ENCODE measurements around the gene FOXC2. TPM values are rescaled to one million over a fixed set of nuclear protein-coding genes. Genes with fewer than 3 reads are reported as not detected.

FOXC2 gene
- total and polyA plus RNA-seq, 2 of the 13 experiments (the other 11 are each of a cell fraction or from before 2014, with no cell fraction given) = not detected

DNA sequence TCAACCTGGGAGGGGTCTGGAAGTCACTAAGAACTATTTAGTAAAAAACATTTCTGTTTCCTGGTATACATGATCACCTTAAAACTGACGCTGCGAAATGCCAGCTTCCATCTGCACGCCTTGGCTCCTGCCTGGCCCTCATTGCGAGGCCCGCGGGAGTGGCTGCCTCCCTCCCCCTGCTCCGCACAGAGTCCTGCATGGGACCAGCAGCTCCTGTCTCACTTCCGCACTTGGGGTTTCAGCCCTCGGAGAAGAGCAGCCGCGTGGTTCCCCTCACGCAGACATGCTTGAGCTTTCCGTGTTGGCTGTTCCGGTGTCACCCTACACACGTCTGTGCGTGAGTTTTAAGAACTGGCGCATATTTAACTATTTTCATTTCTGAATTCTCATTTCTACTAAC lies 30.0 kb upstream of the FOXC2 start:
- ChIA-PET CTCF (ENCODE audit: low intra/inter-chr PET ratio, low total read pairs) (no interaction called here), POLR2A (no interaction called here)
- Histone ChIP-seq H3K36me3 (replicated peaks in 1 of 2; ENCODE audit: control insufficient read depth in 1 of 2, insufficient read depth in 2 of 2, low read length in 2 of 2) (peaks cover 12 to 49% of the 10 kb centered on the region in 2 experiments), H2AFZ (ENCODE audit: low read length) (no peak overlapping the region), H3K9me3 (ENCODE audit: low read length) (no peaks in the 10 kb centered on the region), H3K27ac (ENCODE audit: extremely low read length, insufficient read depth, low read length) (no peak overlapping the region), H3K4me3 (replicated peaks in 1 of 3; ENCODE audit: insufficient read depth in 1 of 3, low read depth in 2 of 3, low read length in 3 of 3) (no peak overlapping the region), H3K79me2 (ENCODE audit: insufficient read depth, low read length) (no peaks in the 10 kb centered on the region), H3K4me2 (ENCODE audit: low read depth, low read length) (no peak overlapping the region), H3K4me1 (ENCODE audit: insufficient read depth, low read length) (no peaks in the 10 kb centered on the region), H4K20me1 (ENCODE audit: insufficient read depth, low read length) (no peaks in the 10 kb centered on the region), H3K9ac (ENCODE audit: insufficient read depth, low read depth, low read length) (no peak overlapping the region), H3K27me3 (ENCODE audit: control insufficient read depth in 1 of 2, insufficient read depth in 2 of 2, low read length in 2 of 2) (no peaks in the 10 kb centered on the region)
- intact Hi-C loops (cut with micrococcal nuclease; ENCODE audit: unreplicated experiment) = no loop called here
- no TSS peak for BruUV-seq (replicated peaks)
- in situ Hi-C loops (cut with HindIII; ENCODE audit: extremely low pct_ligation_motif_present, low pct_unique_long_range_greater_than_20kb) = no loop called here
- TF ChIP-seq ZBTB38 (CRISPR knock-in tag; IDR thresholded peaks at IDR 0.05) (no peak), AGO2 (optimal IDR thresholded peaks at IDR 0.05; ENCODE audit: low read depth, low read length) (peak; percentile 22)
- ATAC-seq = no peak
- 97% methylated on average over 17 of the region's 17 CpGs for WGBS (ENCODE audit: low lambda C conversion rate)
- no peak for DNase-seq (ENCODE audit: low spot score)
- no peak for FAIRE-seq

DNA sequence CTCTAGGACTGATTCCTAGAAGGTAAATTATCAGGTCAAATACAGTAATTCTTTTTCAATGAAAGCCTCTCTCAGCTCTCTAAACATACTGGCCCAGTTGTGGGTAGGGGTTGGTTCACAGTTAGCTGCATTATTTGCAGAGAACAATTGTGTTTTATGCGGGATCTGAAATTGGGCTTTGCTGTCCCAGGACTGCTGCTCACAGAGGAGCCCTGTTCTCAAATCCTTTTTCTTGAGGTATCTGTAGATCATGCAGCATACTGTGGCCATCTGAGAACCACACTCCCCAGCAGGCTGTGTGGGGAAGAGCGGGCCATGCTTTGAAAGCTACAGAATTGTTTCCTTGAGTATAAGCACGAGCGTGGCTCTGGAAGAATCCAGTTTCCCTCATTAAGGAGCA lies 29.1 kb upstream of the FOXC2 start:
- CTCF ChIA-PET (ENCODE audit: low intra/inter-chr PET ratio, low total read pairs) = no interaction called here
- intact Hi-C loops (cut with micrococcal nuclease; ENCODE audit: unreplicated experiment) (no loop called here), in situ Hi-C loops (cut with HindIII; ENCODE audit: extremely low pct_ligation_motif_present, low pct_unique_long_range_greater_than_20kb) (no loop called here)
- POLR2A ChIA-PET = no interaction called here
- H3K27ac ChIP-seq (ENCODE audit: extremely low read length, insufficient read depth, low read length) = no peak overlapping the region
- no peak overlapping the region for H3K9ac ChIP-seq (ENCODE audit: insufficient read depth, low read depth, low read length)
- TF ChIP-seq ONECUT2 (CRISPR knock-in tag; IDR thresholded peaks at IDR 0.05) (no peak), TCF7L2 (IDR thresholded peaks at IDR 0.05; ENCODE audit: low read depth, low read length) (no peak), ZNF431 (CRISPR knock-in tag; IDR thresholded peaks at IDR 0.05; ENCODE audit: borderline replicate concordance, low read depth) (no peak), ZNF451 (CRISPR knock-in tag; IDR thresholded peaks at IDR 0.05) (no peak), ZNF879 (CRISPR knock-in tag; IDR thresholded peaks at IDR 0.05) (no peak), GABPB1 (CRISPR knock-in tag; IDR thresholded peaks at IDR 0.05) (no peak), ZNF44 (CRISPR knock-in tag; IDR thresholded peaks at IDR 0.05) (no peak), KMT2A (CRISPR knock-in tag; IDR thresholded peaks at IDR 0.05) (no peak), ZNF260 (CRISPR knock-in tag; IDR thresholded peaks at IDR 0.05; ENCODE audit: borderline replicate concordance, low read depth) (no peak)
- TF ChIP-seq, protein P1, sequence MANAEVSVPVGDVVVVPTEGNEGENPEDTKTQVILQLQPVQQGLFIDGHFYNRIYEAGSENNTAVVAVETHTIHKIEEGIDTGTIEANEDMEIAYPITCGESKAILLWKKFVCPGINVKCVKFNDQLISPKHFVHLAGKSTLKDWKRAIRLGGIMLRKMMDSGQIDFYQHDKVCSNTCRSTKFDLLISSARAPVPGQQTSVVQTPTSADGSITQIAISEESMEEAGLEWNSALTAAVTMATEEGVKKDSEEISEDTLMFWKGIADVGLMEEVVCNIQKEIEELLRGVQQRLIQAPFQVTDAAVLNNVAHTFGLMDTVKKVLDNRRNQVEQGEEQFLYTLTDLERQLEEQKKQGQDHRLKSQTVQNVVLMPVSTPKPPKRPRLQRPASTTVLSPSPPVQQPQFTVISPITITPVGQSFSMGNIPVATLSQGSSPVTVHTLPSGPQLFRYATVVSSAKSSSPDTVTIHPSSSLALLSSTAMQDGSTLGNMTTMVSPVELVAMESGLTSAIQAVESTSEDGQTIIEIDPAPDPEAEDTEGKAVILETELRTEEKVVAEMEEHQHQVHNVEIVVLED (CRISPR knock-in tag; IDR thresholded peaks at IDR 0.05; ENCODE audit: borderline replicate concordance) = no peak
- TF ChIP-seq, protein P2, sequence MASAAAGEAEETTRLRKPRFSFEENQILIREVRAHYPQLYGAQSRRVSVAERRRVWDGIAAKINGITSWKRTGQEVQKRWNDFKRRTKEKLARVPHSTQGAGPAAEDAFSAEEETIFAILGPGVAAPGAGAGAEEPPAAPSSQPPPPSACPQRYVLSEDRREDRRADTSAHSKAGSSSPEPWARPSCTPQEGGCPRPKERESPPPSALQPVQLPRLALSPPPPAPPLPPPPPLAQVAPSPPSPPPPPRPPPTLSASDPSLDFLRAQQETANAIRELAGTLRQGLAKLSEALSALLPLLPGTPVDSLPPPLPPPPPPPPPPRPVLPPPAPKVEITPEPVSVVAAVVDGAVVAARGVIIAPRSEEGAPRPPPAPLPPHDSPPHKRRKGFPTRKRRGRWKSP (CRISPR knock-in tag; IDR thresholded peaks at IDR 0.05) = no peak
- TF ChIP-seq, protein P3, sequence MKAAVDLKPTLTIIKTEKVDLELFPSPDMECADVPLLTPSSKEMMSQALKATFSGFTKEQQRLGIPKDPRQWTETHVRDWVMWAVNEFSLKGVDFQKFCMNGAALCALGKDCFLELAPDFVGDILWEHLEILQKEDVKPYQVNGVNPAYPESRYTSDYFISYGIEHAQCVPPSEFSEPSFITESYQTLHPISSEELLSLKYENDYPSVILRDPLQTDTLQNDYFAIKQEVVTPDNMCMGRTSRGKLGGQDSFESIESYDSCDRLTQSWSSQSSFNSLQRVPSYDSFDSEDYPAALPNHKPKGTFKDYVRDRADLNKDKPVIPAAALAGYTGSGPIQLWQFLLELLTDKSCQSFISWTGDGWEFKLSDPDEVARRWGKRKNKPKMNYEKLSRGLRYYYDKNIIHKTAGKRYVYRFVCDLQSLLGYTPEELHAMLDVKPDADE (CRISPR knock-in tag; IDR thresholded peaks at IDR 0.05) = no peak
- DNase-seq (ENCODE audit: low spot score) = no peak
- no peak overlapping the region for H3K4me3 ChIP-seq (replicated peaks in 1 of 3; ENCODE audit: insufficient read depth in 1 of 3, low read depth in 2 of 3, low read length in 3 of 3)
- H3K9me3 ChIP-seq (ENCODE audit: low read length) = no peaks in the 10 kb centered on the region
- H3K79me2 ChIP-seq (ENCODE audit: insufficient read depth, low read length) = no peaks in the 10 kb centered on the region
- BruUV-seq (replicated peaks) = no TSS peak
- ATAC-seq = no peak
- H3K4me1 ChIP-seq (ENCODE audit: insufficient read depth, low read length) = no peaks in the 10 kb centered on the region
- H3K4me2 ChIP-seq (ENCODE audit: low read depth, low read length) = no peak overlapping the region
- no peak for FAIRE-seq
- 100% methylated on average over 4 of the region's 4 CpGs for WGBS (ENCODE audit: low lambda C conversion rate)
- H3K36me3 ChIP-seq (replicated peaks in 1 of 2; ENCODE audit: control insufficient read depth in 1 of 2, insufficient read depth in 2 of 2, low read length in 2 of 2) = peaks cover 15 to 58% of the 10 kb centered on the region in 2 experiments
- no peaks in the 10 kb centered on the region for H3K27me3 ChIP-seq (ENCODE audit: control insufficient read depth in 1 of 2, insufficient read depth in 2 of 2, low read length in 2 of 2)
- no peak overlapping the region for H2AFZ ChIP-seq (ENCODE audit: low read length)
- no peaks in the 10 kb centered on the region for H4K20me1 ChIP-seq (ENCODE audit: insufficient read depth, low read length)
